PC-3 (cell line): ENCODE measurements around the gene IRX6. TPM values are rescaled to one million over a fixed set of nuclear protein-coding genes. Genes with fewer than 3 reads are reported as not detected.

ENCODE experiments used
- ATAC-seq: fragments of 200-7000 bp; cut with Tn5 transposase; 2 replicates; pipeline ENCODE4 v1.9.1; 2020; ENCODE audit warnings: mild to moderate bottlenecking, moderate library complexity
- BruUV-seq: library from RNA; stranded (reverse); fragments of 400-500 nt; replicated peaks from 2 replicates; lab custom pipeline; 2021; lab: Mats Ljungman, UMichigan
- CTCF ChIA-PET: fragments of 300-600 bp; sonication (Branson Sonifier 250); formaldehyde crosslinking; loops from one replicate; lab custom pipeline; 2022; ENCODE audit warnings: antibody characterized with exemption; lab: Charles Lee
- POLR2A ChIA-PET: fragments of 300-600 bp; sonication (Branson Sonifier 250); formaldehyde crosslinking; loops from one replicate; lab custom pipeline; 2022; ENCODE audit warnings: antibody characterized with exemption; ENCODE audit not compliant: unreplicated experiment; lab: Charles Lee
- DNase-seq: peaks from one replicate; pipeline ENCODE4 v3.0.0-alpha.2; 2015
- H2AFZ ChIP-seq: fragments of 300-600 bp; sonication (generic); 2 replicates; pipeline ENCODE4 v1.6.0; 2016; ENCODE audit warnings: antibody characterized with exemption, low read length
- H3F3A ChIP-seq: fragments of 300-600 bp; sonication (generic); one replicate; pipeline ENCODE4 v1.6.0; 2017; ENCODE audit warnings: antibody characterized with exemption, low read length, control low read depth, mild to moderate bottlenecking; ENCODE audit not compliant: unreplicated experiment
- H3K27ac ChIP-seq: fragments of 300-600 bp; sonication (generic); 2 replicates; pipeline ENCODE4 v1.5.1; 2016; ENCODE audit warnings: mild to moderate bottlenecking, low read length
- H3K27me3 ChIP-seq: fragments of 300-600 bp; sonication (generic); 2 replicates; pipeline ENCODE4 v1.6.1; 2016; ENCODE audit warnings: low read length, mixed read lengths
- H3K36me3 ChIP-seq: fragments of 300-600 bp; sonication (generic); 2 replicates; pipeline ENCODE4 v1.6.1; 2016; ENCODE audit warnings: low read depth, mixed run types, low read length, mixed read lengths
- H3K4me1 ChIP-seq: fragments of 300-600 bp; sonication (generic); 2 replicates; pipeline ENCODE4 v1.5.1; 2016; ENCODE audit warnings: low read length; ENCODE audit not compliant: insufficient read depth
- H3K4me2 ChIP-seq: fragments of 300-600 bp; sonication (generic); 2 replicates; pipeline ENCODE4 v1.6.0; 2016; ENCODE audit warnings: low read length
- H3K4me3 ChIP-seq: fragments of 300-600 bp; sonication (generic); 2 replicates; pipeline ENCODE4 v1.5.1; 2016; ENCODE audit warnings: mild to moderate bottlenecking, low read length, mixed read lengths
- H3K79me2 ChIP-seq: fragments of 300-600 bp; sonication (generic); 2 replicates; pipeline ENCODE4 v1.6.1; 2017; ENCODE audit warnings: low read length, mixed read lengths
- H3K9ac ChIP-seq: fragments of 300-600 bp; sonication (generic); 2 replicates; pipeline ENCODE4 v1.6.0; 2016; ENCODE audit warnings: mild to moderate bottlenecking, low read length
- H3K9me2 ChIP-seq: fragments of 300-600 bp; sonication (generic); replicated peaks from 2 replicates; pipeline ENCODE4 v1.6.1; 2016; ENCODE audit warnings: mixed run types, low read length, mixed read lengths
- H3K9me3 ChIP-seq: fragments of 300-600 bp; sonication (generic); 2 replicates; pipeline ENCODE4 v1.6.1; 2016; ENCODE audit warnings: low read length, mixed read lengths
- H4K20me1 ChIP-seq: fragments of 300-600 bp; sonication (generic); 2 replicates; pipeline ENCODE4 v1.6.1; 2016; ENCODE audit warnings: low read length, mixed read lengths
- EZH2 ChIP-seq: fragments of 300-600 bp; sonication (generic); IDR thresholded peaks from one replicate; pipeline ENCODE4 v1.6.1; 2017; ENCODE audit warnings: antibody characterized with exemption, mild to moderate bottlenecking, low read length; ENCODE audit not compliant: unreplicated experiment
- EZH2phosphoT487 ChIP-seq: fragments of 300-600 bp; sonication (generic); IDR thresholded peaks from 2 replicates; pipeline ENCODE4 v1.6.1; 2018; ENCODE audit warnings: mild to moderate bottlenecking, antibody characterized with exemption, low read length, borderline replicate concordance
- intact Hi-C: fragments of 100-400 bp; cut with micrococcal nuclease; formaldehyde crosslinking; loops from 2 replicates; pipeline ENCODE4 v1.9.0; 2023
- total RNA-seq: library from RNA; depleted of rRNA; stranded (reverse); fragments of >200 nt; gene quantifications from 2 replicates; pipeline ENCODE4 v1.2.3, GENCODE V29; 2014
- TF ChIP-seq, protein P1 (sequence below): fragments of 300-600 bp; sonication (generic); conservative IDR thresholded peaks from 2 replicates; pipeline ENCODE4 v1.5.1; 2017; ENCODE audit warnings: antibody characterized with exemption, low read depth, mild to moderate bottlenecking, low read length

IRX6 gene
- total RNA-seq, 1 experiment from 2014 or later = not detected

DNA sequence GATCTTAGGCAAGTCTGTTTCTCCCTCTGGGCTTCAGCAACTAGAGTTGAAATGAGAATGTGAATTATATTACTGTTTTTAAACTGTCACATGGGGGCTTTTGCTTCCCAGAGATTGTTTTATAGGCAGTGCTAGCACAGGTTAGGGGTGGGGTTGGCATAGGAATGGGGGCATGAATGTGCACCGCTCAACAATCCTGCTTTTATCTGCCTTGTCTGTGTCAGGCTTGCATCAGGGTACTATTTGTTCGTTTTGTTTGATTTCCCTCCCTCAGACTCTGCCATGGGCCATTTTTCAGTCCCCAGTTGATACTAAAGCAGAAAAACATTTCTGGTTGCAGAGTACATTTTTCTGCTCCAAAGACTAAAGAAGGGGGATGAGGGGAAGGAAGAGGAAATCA, 34.6 kb upstream of the IRX6 start:
- Histone ChIP-seq H3K9me2 (no peaks in the 10 kb centered on the region), H3K27me3 (no peaks in the 10 kb centered on the region), H3K36me3 (no peaks in the 10 kb centered on the region), H3K4me1 (no peaks in the 10 kb centered on the region), H3K79me2 (no peaks in the 10 kb centered on the region), H3K9me3 (no peaks in the 10 kb centered on the region), H3F3A (no peaks in the 10 kb centered on the region), H3K4me3 (no peak overlapping the region), H3K4me2 (no peak overlapping the region), H2AFZ (no peak overlapping the region), H3K27ac (no peak overlapping the region), H4K20me1 (no peaks in the 10 kb centered on the region), H3K9ac (no peak overlapping the region)
- DNase-seq (no peak), ATAC-seq (no peak)
- intact Hi-C loops = no loop called here
- no peak for TF ChIP-seq EZH2phosphoT487
- TF ChIP-seq, protein P1, sequence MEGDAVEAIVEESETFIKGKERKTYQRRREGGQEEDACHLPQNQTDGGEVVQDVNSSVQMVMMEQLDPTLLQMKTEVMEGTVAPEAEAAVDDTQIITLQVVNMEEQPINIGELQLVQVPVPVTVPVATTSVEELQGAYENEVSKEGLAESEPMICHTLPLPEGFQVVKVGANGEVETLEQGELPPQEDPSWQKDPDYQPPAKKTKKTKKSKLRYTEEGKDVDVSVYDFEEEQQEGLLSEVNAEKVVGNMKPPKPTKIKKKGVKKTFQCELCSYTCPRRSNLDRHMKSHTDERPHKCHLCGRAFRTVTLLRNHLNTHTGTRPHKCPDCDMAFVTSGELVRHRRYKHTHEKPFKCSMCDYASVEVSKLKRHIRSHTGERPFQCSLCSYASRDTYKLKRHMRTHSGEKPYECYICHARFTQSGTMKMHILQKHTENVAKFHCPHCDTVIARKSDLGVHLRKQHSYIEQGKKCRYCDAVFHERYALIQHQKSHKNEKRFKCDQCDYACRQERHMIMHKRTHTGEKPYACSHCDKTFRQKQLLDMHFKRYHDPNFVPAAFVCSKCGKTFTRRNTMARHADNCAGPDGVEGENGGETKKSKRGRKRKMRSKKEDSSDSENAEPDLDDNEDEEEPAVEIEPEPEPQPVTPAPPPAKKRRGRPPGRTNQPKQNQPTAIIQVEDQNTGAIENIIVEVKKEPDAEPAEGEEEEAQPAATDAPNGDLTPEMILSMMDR = no peak
- TF ChIP-seq EZH2 = no peak
- no TSS peak for BruUV-seq
- ChIA-PET POLR2A (no interaction called here), CTCF (no interaction called here)

DNA sequence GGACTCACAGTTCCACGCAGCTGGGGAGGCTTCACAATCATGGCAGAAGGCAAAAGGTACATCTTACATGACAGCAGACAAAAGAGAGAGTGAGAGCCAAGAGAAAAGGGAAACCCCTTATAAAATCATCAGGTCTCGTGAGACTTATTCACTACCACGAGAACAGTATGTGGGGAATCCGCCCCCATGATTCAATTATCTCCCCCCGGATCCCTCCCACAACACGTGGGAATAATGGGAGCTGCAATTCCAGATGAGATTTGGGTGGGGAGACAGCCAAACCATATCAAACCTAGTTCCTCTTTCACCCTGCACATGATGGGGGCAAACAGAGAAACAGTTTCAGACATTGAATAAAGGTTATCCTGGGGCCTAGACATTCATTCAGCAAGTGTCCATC, 32.2 kb upstream of the IRX6 start:
- no TSS peak for BruUV-seq
- H3K9me2 ChIP-seq = no peaks in the 10 kb centered on the region
- H2AFZ ChIP-seq = no peak overlapping the region
- TF ChIP-seq, protein P1 = no peak
- TF ChIP-seq EZH2phosphoT487 = no peak
- no peak for TF ChIP-seq EZH2
- no peak overlapping the region for H3K4me2 ChIP-seq
- H3K27me3 ChIP-seq = no peaks in the 10 kb centered on the region
- DNase-seq (no peak), ATAC-seq (no peak)
- H3F3A ChIP-seq = no peaks in the 10 kb centered on the region
- H3K79me2 ChIP-seq = no peaks in the 10 kb centered on the region
- H3K4me1 ChIP-seq = no peaks in the 10 kb centered on the region
- ChIA-PET POLR2A (no interaction called here), CTCF (no interaction called here)
- no peak overlapping the region for H3K4me3 ChIP-seq
- no peak overlapping the region for H3K9ac ChIP-seq
- H3K27ac ChIP-seq = no peak overlapping the region
- H4K20me1 ChIP-seq = no peaks in the 10 kb centered on the region
- H3K36me3 ChIP-seq = no peaks in the 10 kb centered on the region
- intact Hi-C loops = no loop called here
- H3K9me3 ChIP-seq = no peaks in the 10 kb centered on the region

DNA sequence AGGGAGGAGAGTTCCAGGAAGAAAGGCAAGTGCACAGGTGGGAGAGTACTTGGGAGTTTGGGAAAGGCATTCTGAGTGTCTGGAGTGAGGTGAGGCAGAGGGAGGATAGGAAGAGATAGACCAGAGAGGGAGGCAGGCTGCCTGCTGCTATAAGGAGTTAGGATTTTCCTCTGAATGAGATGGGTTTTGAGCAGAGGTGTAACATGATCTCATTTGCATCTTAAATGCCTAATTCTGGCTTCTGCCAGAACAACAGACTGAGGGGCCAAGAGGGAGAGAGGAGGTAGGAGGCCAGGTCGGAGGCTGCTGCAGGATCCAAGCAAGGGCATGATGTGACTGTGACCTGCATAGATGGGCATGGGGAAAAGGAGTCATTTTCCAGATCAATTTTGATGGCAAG, 31.5 kb upstream of the IRX6 start:
- no peaks in the 10 kb centered on the region for H3K9me2 ChIP-seq
- H3K9ac ChIP-seq = no peak overlapping the region
- TF ChIP-seq, protein P1 = no peak
- no peak for TF ChIP-seq EZH2phosphoT487
- no peak for TF ChIP-seq EZH2
- H4K20me1 ChIP-seq = no peaks in the 10 kb centered on the region
- no peaks in the 10 kb centered on the region for H3K36me3 ChIP-seq
- ChIA-PET CTCF (no interaction called here), POLR2A (no interaction called here)
- DNase-seq (no peak), ATAC-seq (no peak)
- H3K27ac ChIP-seq = no peak overlapping the region
- no peaks in the 10 kb centered on the region for H3K27me3 ChIP-seq
- BruUV-seq = no TSS peak
- no peak overlapping the region for H3K4me2 ChIP-seq
- no peaks in the 10 kb centered on the region for H3K4me1 ChIP-seq
- H3K4me3 ChIP-seq = no peak overlapping the region
- intact Hi-C loops = no loop called here
- H3F3A ChIP-seq = no peaks in the 10 kb centered on the region
- no peaks in the 10 kb centered on the region for H3K79me2 ChIP-seq
- H3K9me3 ChIP-seq = no peaks in the 10 kb centered on the region
- H2AFZ ChIP-seq = no peak overlapping the region
